Activated B cell treated with CpG ODN at 0.5 μM for 24 hours (primary cell): Measurements from ENCODE around the gene HEXIM2. TPM values are rescaled to one million over a fixed set of nuclear protein-coding genes. Genes with fewer than 3 reads are reported as not detected.
A peak's percentile ranks its signal among the peaks of the same experiment; 100 is the strongest.

Experiments
- ATAC-seq: fragments of 200-7000 bp; cut with Tn5 transposase; one replicate; pipeline ENCODE4 v1.10.0; 2021; ENCODE audit warnings: low read depth, mild to moderate bottlenecking, moderate library complexity
- CTCF ChIA-PET: fragments of 350-600 bp; sonication (Branson Sonifier 250); formaldehyde crosslinking; loops from one replicate; lab custom pipeline; 2021; ENCODE audit warnings: antibody characterized with exemption; lab: Charles Lee
- POLR2A ChIA-PET: fragments of 350-600 bp; sonication (Branson Sonifier 250); formaldehyde crosslinking; loops from one replicate; lab custom pipeline; 2021; ENCODE audit warnings: antibody characterized with exemption; lab: Charles Lee
- DNase-seq: peaks from one replicate; pipeline ENCODE4 v3.0.0; 2022
- H3K27ac Mint-ChIP-seq: one replicate; pipeline ENCODE4 v1.8.0; 2020; ENCODE audit warnings: mixed read lengths
- H3K27me3 Mint-ChIP-seq: one replicate; pipeline ENCODE4 v1.8.0; 2021; ENCODE audit warnings: mixed read lengths
- H3K36me3 Mint-ChIP-seq: one replicate; pipeline ENCODE4 v1.8.0; 2021; ENCODE audit warnings: low read depth, mixed read lengths
- H3K4me1 Mint-ChIP-seq: one replicate; pipeline ENCODE4 v1.8.0; 2021; ENCODE audit warnings: mixed read lengths
- H3K4me3 Mint-ChIP-seq: one replicate; pipeline ENCODE4 v1.8.0; 2020; ENCODE audit warnings: mild to moderate bottlenecking, mixed read lengths
- H3K9me3 Mint-ChIP-seq: one replicate; pipeline ENCODE4 v1.8.0; 2020; ENCODE audit warnings: mixed read lengths
- CTCF ChIP-seq: fragments of 200-600 bp; IDR thresholded peaks from one replicate; pipeline ENCODE4 v1.8.0; 2022; ENCODE audit warnings: antibody characterized with exemption, mild to moderate bottlenecking
- intact Hi-C: fragments of 100-400 bp; cut with micrococcal nuclease; formaldehyde crosslinking; loops from one replicate; pipeline ENCODE4 v1.15.1; 2024
- total RNA-seq: library from RNA; stranded (reverse); gene quantifications from 2 replicates; pipeline ENCODE4 v1.2.3, GENCODE V29; 2022

Gene HEXIM2
- total RNA-seq, 1 donor from 2014 or later, result 11.1 TPM

DNA sequence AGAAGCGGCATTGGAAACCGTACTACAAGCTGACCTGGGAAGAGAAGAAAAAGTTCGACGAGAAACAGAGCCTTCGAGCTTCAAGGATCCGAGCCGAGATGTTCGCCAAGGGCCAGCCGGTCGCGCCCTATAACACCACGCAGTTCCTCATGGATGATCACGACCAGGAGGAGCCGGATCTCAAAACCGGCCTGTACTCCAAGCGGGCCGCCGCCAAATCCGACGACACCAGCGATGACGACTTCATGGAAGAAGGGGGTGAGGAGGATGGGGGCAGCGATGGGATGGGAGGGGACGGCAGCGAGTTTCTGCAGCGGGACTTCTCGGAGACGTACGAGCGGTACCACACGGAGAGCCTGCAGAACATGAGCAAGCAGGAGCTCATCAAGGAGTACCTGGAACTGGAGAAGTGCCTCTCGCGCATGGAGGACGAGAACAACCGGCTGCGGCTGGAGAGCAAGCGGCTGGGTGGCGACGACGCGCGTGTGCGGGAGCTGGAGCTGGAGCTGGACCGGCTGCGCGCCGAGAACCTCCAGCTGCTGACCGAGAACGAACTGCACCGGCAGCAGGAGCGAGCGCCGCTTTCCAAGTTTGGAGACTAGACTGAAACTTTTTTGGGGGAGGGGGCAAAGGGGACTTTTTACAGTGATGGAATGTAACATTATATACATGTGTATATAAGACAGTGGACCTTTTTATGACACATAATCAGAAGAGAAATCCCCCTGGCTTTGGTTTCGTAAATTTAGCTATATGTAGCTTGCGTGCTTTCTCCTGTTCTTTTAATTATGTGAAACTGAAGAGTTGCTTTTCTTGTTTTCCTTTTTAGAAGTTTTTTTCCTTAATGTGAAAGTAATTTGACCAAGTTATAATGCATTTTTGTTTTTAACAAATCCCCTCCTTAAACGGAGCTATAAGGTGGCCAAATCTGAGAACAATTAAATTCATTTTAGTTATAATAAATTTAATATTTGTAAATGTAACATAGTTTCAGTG, 11.7 kb upstream of the HEXIM2 start:
- peaks cover 53% of the 10 kb centered on the region for H3K4me1 Mint-ChIP-seq

GRCh38 chr17:45150911-45151809, 10.5 kb upstream of the HEXIM2 start:
- Mint-ChIP-seq H3K36me3 (peaks cover 23% of the 10 kb centered on the region), H3K27ac (peak overlapping the region; percentile 79), H3K27me3 (no peaks in the 10 kb centered on the region), H3K4me1 (peaks cover 55% of the 10 kb centered on the region), H3K9me3 (no peaks in the 10 kb centered on the region), H3K4me3 (peak overlapping the region; percentile 76)
- POLR2A ChIA-PET, result interaction anchor here (0.6 to 8.7 kb wide), 18 partner anchors 10 to 256 kb away, joined by 3 to 703 read pairs (median 4); partner anchors contain the start of genes ACBD4, FMNL1, HEXIM2 and MAP3K14
- CTCF ChIA-PET, result interaction anchor here (0.6 to 6.3 kb wide), 8 partner anchors 10 to 88 kb away, joined by 4 to 167 read pairs (median 12); partner anchors contain the start of genes ACBD4, HEXIM2 and PLCD3
- TF ChIP-seq CTCF, result no peak
- ATAC-seq (no peak), DNase-seq (no peak)
- intact Hi-C loops, result no loop called here

More for the DNA sequence above, 11.7 kb upstream of the HEXIM2 start:
- CTCF ChIA-PET, result interaction anchor here (0.7 to 6.3 kb wide), 18 partner anchors 9 to 168 kb away, joined by 3 to 167 read pairs (median 4); partner anchors contain the start of genes ACBD4, HEXIM2, NMT1 and PLCD3
- Mint-ChIP-seq H3K36me3 (peaks cover 19% of the 10 kb centered on the region), H3K4me3 (peak overlapping the region; percentile 96), H3K9me3 (no peaks in the 10 kb centered on the region), H3K27ac (peak overlapping the region; percentile 100), H3K27me3 (no peaks in the 10 kb centered on the region)
- intact Hi-C loops, result loop anchor here (1.0 to 2.0 kb wide), 3 partner anchors 47 to 167 kb away; partner anchors contain the start of gene MAP3K14
- TF ChIP-seq CTCF, result no peak
- DNase-seq (no peak), ATAC-seq (no peak)
- POLR2A ChIA-PET, result interaction anchor here (0.6 to 8.7 kb wide), 26 partner anchors 12 to 394 kb away, joined by 3 to 703 read pairs (median 14); partner anchors contain the start of genes ACBD4, DCAKD, EFTUD2 and FMNL1

- H3K27ac Mint-ChIP-seq, result no peak overlapping the region
- ATAC-seq (no peak), DNase-seq (no peak)
- H3K27me3 Mint-ChIP-seq, result no peaks in the 10 kb centered on the region
- no peak for TF ChIP-seq CTCF
- H3K36me3 Mint-ChIP-seq, result peaks cover 26% of the 10 kb centered on the region
- H3K9me3 Mint-ChIP-seq, result no peaks in the 10 kb centered on the region
- peaks cover 56% of the 10 kb centered on the region for H3K4me1 Mint-ChIP-seq
- POLR2A ChIA-PET, result interaction anchor here (0.6 to 1.7 kb wide), 10 partner anchors 10 to 1930 kb away, joined by 3 to 9 read pairs (median 5); partner anchors contain the start of gene ACBD4
- intact Hi-C loops, result no loop called here
- CTCF ChIA-PET, result interaction anchor here (0.9 to 1.2 kb wide), 2 partner anchors 20 to 42 kb away, joined by 5 to 7 read pairs; partner anchors contain the start of gene ACBD4
- H3K4me3 Mint-ChIP-seq, result no peak overlapping the region
Observed at GRCh38 chr17:45155029-45155428, 6.6 kb upstream of the HEXIM2 start.

DNA sequence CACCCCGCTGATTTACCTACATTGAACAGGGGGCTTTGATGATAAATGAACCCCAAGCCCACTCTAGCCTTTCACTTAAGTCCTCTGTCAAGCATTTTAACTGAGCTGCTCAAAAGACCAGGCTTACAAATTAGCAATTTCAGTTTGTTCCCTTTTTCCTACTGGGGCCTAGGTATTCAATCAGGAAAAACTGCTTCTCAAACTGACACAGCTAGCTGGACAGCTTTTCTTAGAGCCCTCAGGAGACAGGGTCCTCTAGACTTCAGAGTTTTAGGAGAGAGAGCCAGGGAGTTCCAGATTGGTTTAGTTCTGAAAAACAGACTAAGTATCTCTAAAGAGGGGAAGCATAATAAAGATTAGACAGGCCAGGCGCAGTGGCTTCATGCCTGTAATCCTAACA, 6.2 kb upstream of the HEXIM2 start:
- intact Hi-C loops, result no loop called here
- Mint-ChIP-seq H3K27me3 (no peaks in the 10 kb centered on the region), H3K36me3 (peaks cover 27% of the 10 kb centered on the region), H3K4me1 (peaks cover 56% of the 10 kb centered on the region), H3K9me3 (no peaks in the 10 kb centered on the region), H3K27ac (peak overlapping the region; percentile 56), H3K4me3 (no peak overlapping the region)
- ATAC-seq, result no peak
- CTCF ChIA-PET, result interaction anchor here (0.9 to 1.2 kb wide), 2 partner anchors 20 to 42 kb away, joined by 5 to 7 read pairs; partner anchors contain the start of gene ACBD4
- no peak for DNase-seq
- POLR2A ChIA-PET, result interaction anchor here (0.6 to 1.7 kb wide), 7 partner anchors 10 to 1930 kb away, joined by 3 to 9 read pairs (median 5); partner anchors contain the start of gene ACBD4
- TF ChIP-seq CTCF, result no peak
